HG03439 (cell line): ENCODE results near the gene SIGLEC12.
"Not testable (repeated sequence)": the region's sequence is repeated elsewhere in the genome, so short reads cannot be mapped to it uniquely, and the experiment has no call there.

Experiments
- ATAC-seq: cut with Tn5 transposase; IDR thresholded peaks from one replicate; pipeline ENCODE4 v1.9.1; 2021; ENCODE audit warnings: mild to moderate bottlenecking, moderate library complexity; ENCODE audit not compliant: unreplicated experiment

SIGLEC12 gene

GRCh38 chr19:51524666-51525264, 23.2 kb upstream of the SIGLEC12 start:
- ATAC-seq: no peak

GRCh38 chr19:51521781-51522180, 20.2 kb upstream of the SIGLEC12 start:
- no peak for ATAC-seq

- ATAC-seq: no peak
Observed at GRCh38 chr19:51521357-51521756, 19.8 kb upstream of the SIGLEC12 start.

GRCh38 chr19:51520728-51521127, 19.1 kb upstream of the SIGLEC12 start:
- ATAC-seq: no peak

GRCh38 chr19:51514866-51515481, 13.4 kb upstream of the SIGLEC12 start:
- ATAC-seq: no peak

- no peak for ATAC-seq
Observed at GRCh38 chr19:51513968-51514367, 12.4 kb upstream of the SIGLEC12 start.

GRCh38 chr19:51511353-51511752, 9.8 kb upstream of the SIGLEC12 start:
- no peak for ATAC-seq

- ATAC-seq: no peak
Observed at GRCh38 chr19:51509823-51510660, 8.4 kb upstream of the SIGLEC12 start.

GRCh38 chr19:51508059-51508733, 6.6 kb upstream of the SIGLEC12 start:
- ATAC-seq: no peak

- ATAC-seq: no peak
Observed at GRCh38 chr19:51507640-51508058, 6.0 kb upstream of the SIGLEC12 start.

GRCh38 chr19:51507192-51507591, 5.6 kb upstream of the SIGLEC12 start:
- no peak for ATAC-seq

GRCh38 chr19:51505904-51506303, 4.3 kb upstream of the SIGLEC12 start:
- no peak for ATAC-seq

- ATAC-seq: no peak
Observed at GRCh38 chr19:51503896-51504295, 2.3 kb upstream of the SIGLEC12 start.

- no peak for ATAC-seq
Observed at GRCh38 chr19:51503286-51503817, 1.8 kb upstream of the SIGLEC12 start.

GRCh38 chr19:51500931-51501330, 669 bp downstream of the SIGLEC12 start:
- ATAC-seq: not testable (repeated sequence)

GRCh38 chr19:51497666-51498065, 3.9 kb downstream of the SIGLEC12 start:
- ATAC-seq: no peak

- no peak for ATAC-seq
Observed at GRCh38 chr19:51493776-51494175, 7.8 kb downstream of the SIGLEC12 start.

GRCh38 chr19:51491586-51491985, 10.0 kb downstream of the SIGLEC12 start:
- ATAC-seq: no peak

GRCh38 chr19:51490676-51491075, 10.9 kb downstream of the SIGLEC12 start:
- no peak for ATAC-seq

- no peak for ATAC-seq
Observed at GRCh38 chr19:51489113-51489512, 12.5 kb downstream of the SIGLEC12 start.

- ATAC-seq: no peak
Observed at GRCh38 chr19:51488491-51488890, 13.1 kb downstream of the SIGLEC12 start.
